ENCODE results near the gene TMED10. TPM values are rescaled to one million over a fixed set of nuclear protein-coding genes. Genes with fewer than 3 reads are reported as not detected.

Gene TMED10
- total RNA-seq, 1 donor from 2014 or later = 286 TPM

- Histone ChIP-seq H3K27me3 (ENCODE audit: low read depth) (no peaks in the 10 kb centered on the region), H3K36me3 (peaks cover 28% of the 10 kb centered on the region), H3K9me3 (no peaks in the 10 kb centered on the region), H3K4me1 (peaks cover 67% of the 10 kb centered on the region), H3K27ac (peak overlapping the region; percentile 38), H3K4me3 (no peak overlapping the region)
- intact Hi-C loops (cut with DNase I) = loop anchor here (10.0 kb wide), 1 partner anchor 346 kb away; no protein-coding TSS in a partner anchor
- TF ChIP-seq CTCF (IDR thresholded peaks at IDR 0.05) = no peak
- DNase-seq = no peak
- ATAC-seq = peak in 1 of 2 donors; percentile 35
These were observed 37.2 kb downstream of the TMED10 start for GRCh38 chr14:75139185-75139584.

- peak overlapping the region; percentile 2 for H3K4me3 ChIP-seq
- H3K27me3 ChIP-seq (ENCODE audit: low read depth) = no peaks in the 10 kb centered on the region
- peaks cover 34% of the 10 kb centered on the region for H3K36me3 ChIP-seq
- DNase-seq (no peak), ATAC-seq (peak; percentile 48 to 61)
- no peaks in the 10 kb centered on the region for H3K9me3 ChIP-seq
- intact Hi-C loops (cut with DNase I) = loop anchor here (10.0 kb wide), 1 partner anchor 346 kb away; no protein-coding TSS in a partner anchor
- peaks cover 63% of the 10 kb centered on the region for H3K4me1 ChIP-seq
- H3K27ac ChIP-seq = peak overlapping the region; percentile 38
- no peak for TF ChIP-seq CTCF (IDR thresholded peaks at IDR 0.05)
These were observed 37.9 kb downstream of the TMED10 start for GRCh38 chr14:75138492-75138891.

- no peak for TF ChIP-seq CTCF (IDR thresholded peaks at IDR 0.05)
- Histone ChIP-seq H3K27ac (no peak overlapping the region), H3K9me3 (no peaks in the 10 kb centered on the region), H3K36me3 (peaks cover 56% of the 10 kb centered on the region), H3K4me1 (peaks cover 40% of the 10 kb centered on the region), H3K27me3 (ENCODE audit: low read depth) (no peaks in the 10 kb centered on the region), H3K4me3 (no peak overlapping the region)
- DNase-seq (no peak), ATAC-seq (no peak)
- intact Hi-C loops (cut with DNase I) = loop anchor here (5.0 to 10.0 kb wide), 2 partner anchors 163 to 350 kb away; no protein-coding TSS in a partner anchor
These were observed 41.8 kb downstream of the TMED10 start for GRCh38 chr14:75134644-75135043.

GRCh38 chr14:75133597-75133996 is 42.8 kb downstream of the TMED10 start:
- no peak overlapping the region for H3K4me3 ChIP-seq
- peaks cover 56% of the 10 kb centered on the region for H3K36me3 ChIP-seq
- TF ChIP-seq CTCF (IDR thresholded peaks at IDR 0.05) = no peak
- peaks cover 35% of the 10 kb centered on the region for H3K4me1 ChIP-seq
- H3K27ac ChIP-seq = peak overlapping the region; percentile 50
- DNase-seq (no peak), ATAC-seq (no peak)
- H3K27me3 ChIP-seq (ENCODE audit: low read depth) = no peaks in the 10 kb centered on the region
- H3K9me3 ChIP-seq = no peaks in the 10 kb centered on the region
- intact Hi-C loops (cut with DNase I) = loop anchor here (5.0 to 10.0 kb wide), 2 partner anchors 164 to 351 kb away; no protein-coding TSS in a partner anchor

GRCh38 chr14:75132382-75133086 is 43.9 kb downstream of the TMED10 start:
- peaks cover 56% of the 10 kb centered on the region for H3K36me3 ChIP-seq
- no peaks in the 10 kb centered on the region for H3K9me3 ChIP-seq
- H3K27me3 ChIP-seq (ENCODE audit: low read depth) = no peaks in the 10 kb centered on the region
- peak overlapping the region; percentile 50 for H3K27ac ChIP-seq
- ATAC-seq = peak; percentile 87 to 89
- TF ChIP-seq CTCF (IDR thresholded peaks at IDR 0.05) = peak; percentile 72
- intact Hi-C loops (cut with DNase I) = loop anchor here (5.0 to 10.0 kb wide), 2 partner anchors 165 to 352 kb away; no protein-coding TSS in a partner anchor
- H3K4me3 ChIP-seq = no peak overlapping the region
- DNase-seq = no peak
- peaks cover 36% of the 10 kb centered on the region for H3K4me1 ChIP-seq

Measured in lower lobe of right lung (tissue), 2 donors.